GM18909 (cell line): ENCODE data around the gene HSF4.

Experiments
- ATAC-seq: cut with Tn5 transposase; IDR thresholded peaks from one replicate; pipeline ENCODE4 v1.9.1; 2021; ENCODE audit warnings: mild to moderate bottlenecking; ENCODE audit not compliant: unreplicated experiment, poor library complexity

Gene HSF4

DNA sequence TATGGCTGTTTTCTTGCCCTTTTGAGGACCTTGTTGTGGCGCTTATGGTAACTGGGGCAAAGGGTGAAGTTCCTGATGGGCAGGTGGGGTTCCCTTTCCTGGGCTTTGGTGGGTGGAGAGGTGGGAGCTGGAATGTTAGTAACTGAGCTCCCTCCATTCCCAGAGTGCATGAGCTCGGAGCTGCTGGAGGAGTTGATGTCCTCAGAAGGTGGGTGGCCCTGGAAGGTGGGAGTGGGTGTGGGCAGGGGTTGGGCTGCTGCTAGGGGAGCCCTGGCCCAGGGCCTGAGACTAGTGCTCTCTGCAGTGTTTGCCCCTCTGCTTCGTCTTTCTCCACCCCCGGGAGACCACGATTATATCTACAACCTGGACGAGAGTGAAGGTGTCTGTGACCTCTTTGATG lies 33.2 kb downstream of the HSF4 start:
- ATAC-seq = no peak

DNA sequence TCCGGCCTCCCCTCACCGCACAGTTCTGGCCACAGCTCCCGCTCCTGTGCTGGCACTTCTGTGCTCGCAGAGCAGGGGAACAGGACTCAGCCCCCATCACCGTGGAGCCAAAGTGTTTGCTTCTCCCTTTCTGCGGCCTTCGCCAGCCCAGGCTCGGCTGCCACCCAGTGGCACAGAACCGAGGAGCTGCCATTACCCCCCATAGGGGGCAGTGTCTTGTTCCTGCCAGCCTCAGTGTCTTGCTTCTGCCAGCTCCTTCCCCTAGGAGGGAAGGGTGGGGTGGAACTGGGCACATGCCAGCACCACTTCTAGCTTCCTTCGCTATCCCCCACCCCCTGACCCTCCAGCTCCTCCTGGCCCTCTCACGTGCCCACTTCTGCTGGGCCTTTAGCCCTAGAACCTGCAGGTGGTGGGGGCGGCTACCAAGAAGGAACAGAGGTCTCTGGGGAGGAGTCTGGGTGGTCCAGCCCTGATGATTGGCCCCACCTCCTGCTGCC lies 33.7 kb downstream of the HSF4 start:
- no peak for ATAC-seq

DNA sequence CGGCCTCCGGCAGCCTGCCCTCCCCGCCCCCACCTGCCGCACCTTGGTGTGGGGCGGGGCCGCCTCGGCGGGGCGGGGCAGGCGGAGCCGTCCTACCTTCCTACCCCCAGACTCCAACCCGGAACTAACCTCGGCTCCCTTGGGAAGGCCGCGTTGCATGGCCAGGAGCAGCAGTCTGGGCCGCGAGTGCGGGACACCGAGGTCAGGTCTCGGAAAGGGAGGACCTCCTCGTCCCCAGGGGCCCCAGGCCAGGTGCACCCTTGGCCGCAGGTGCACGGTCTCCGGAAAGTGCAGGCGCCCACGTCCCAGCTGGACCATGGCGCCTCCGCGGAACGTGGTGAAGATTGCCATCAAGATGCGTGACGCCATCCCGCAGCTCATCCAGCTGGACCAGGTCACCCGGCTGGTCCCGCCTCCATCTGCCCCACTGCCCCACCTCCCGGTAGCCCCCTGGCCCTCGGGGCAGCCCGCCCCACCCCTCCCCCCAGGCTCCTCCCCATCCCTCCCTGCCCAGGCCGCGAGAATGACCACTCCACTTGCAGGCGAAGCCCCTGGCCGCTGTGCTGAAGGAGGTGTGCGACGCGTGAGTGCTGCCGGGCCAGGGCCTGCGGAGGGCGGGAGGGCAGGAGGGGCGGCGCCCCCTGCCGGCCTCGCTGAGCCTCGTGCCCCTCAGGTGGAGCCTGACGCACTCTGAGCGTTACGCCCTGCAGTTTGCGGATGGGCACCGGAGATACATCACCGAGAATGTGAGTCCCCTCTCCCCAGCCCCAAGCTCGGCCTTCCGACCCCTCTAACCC lies 34.7 kb downstream of the HSF4 start, which contains the start of gene ELMO3:
TSS of gene ELMO3 (plus strand) at position 121 of the 797 bp plus-strand sequence. CDS start at position 317, 196 bp downstream.
- no peak for ATAC-seq

DNA sequence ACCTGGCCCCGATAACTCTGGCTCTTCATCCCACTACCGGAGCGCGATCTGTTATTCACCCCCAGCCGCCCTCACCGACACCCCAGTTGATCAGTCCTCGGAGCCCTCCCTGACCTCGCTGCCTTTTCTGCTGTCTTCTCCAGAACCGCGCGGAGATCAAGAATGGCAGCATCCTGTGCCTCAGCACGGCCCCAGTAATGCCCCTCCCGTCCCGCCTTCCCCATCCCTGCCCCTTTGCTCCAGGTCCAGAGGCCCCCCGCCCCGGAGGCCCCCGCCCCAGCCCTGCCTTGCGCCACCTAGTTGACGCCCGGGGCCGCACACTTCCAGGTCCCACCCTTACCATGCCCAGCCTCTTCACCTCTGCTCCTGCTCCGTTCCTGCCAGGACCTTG lies 35.3 kb downstream of the HSF4 start:
- ATAC-seq = no peak

DNA sequence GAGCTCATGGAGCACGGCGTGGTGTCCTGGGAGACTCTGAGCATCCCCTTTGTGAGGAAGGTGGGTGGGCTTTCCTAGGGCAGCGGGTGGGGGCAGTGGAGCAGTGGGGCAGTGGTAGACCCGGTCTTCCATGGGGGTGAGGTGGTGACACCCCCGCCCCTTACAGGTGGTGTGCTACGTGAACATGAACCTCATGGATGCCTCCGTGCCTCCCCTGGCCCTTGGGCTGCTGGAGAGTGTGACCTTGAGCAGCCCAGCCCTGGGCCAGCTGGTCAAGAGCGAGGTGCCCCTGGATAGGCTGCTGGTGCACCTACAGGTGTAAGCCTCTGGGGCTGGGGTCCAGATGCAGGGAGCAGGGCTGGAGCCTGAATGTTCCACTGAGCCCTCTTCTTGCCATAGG lies 35.9 kb downstream of the HSF4 start:
- ATAC-seq = no peak

DNA sequence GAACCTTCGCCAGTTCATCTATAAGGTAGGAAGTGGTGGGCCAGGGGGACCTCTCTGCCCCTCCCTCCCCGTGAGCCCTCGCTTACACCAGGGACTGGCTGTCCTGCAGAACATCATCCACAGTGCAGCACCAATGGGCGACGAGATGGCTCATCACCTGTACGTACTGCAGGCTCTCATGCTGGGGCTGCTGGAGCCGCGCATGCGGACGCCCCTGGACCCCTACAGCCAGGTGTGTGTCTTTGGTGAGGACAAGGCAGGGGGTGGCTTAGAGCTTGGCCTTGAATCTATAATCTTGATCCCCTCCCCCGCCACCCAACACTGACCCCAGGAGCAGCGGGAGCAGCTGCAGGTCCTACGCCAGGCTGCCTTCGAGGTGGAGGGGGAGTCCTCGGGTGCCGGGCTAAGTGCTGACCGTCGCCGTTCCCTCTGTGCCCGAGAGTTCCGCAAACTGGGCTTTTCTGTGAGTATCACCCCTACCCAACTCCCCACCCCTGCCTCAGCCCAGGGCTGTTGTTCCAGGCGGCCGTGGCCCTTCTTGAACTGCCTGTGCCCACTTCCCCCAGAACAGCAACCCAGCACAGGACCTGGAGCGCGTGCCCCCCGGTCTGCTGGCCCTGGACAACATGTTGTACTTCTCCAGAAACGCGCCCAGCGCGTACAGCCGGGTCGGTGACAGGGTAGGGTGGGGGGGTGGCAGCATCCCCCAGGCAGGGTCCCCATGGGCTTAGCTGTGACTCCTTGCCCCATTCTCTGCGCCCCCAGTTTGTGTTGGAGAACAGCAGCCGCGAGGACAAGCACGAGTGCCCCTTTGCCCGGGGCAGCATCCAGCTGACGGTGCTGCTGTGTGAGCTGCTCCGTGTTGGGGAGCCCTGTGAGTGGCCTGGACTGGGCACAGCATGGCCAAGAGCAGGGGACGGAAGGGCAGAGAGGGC lies 37.1 kb downstream of the HSF4 start:
- ATAC-seq = no peak

DNA sequence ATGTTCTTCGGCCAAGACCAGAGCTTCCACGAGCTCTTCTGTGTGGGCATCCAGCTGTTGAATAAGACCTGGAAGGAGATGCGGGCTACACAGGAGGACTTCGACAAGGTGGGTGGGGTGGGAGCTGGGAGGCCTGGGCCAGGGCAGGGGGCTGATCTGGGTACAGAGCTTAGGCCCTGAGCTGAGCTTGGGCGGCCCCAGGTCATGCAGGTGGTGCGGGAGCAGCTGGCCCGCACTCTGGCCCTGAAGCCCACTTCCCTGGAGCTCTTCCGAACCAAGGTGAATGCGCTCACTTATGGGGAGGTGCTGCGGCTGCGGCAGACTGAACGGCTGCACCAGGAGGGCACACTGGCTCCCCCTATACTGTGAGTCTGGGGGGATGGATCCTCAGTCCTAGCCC lies 37.9 kb downstream of the HSF4 start:
- ATAC-seq = no peak

DNA sequence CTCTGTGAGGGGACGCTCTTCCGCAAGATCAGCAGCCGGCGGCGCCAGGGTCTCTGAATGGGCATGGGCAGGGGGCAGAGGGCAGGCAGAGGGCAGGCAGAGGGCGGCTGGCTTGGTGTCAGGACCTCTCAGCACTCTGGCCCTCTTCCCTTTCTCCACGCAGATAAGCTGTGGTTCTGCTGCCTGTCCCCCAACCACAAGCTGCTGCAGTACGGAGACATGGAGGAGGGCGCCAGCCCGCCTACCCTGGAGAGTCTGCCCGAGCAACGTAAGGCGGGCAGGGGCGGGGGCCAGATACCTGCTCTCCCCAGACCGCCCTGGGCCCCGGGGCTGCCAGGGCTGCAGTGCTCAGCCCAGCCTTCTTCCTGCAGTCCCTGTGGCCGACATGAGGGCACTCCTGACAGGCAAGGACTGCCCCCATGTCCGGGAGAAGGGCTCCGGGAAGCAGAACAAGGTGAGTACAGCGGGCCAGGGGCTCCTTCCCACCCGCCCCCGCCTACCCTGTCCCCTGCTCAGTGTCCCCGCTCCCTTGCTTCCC lies 38.5 kb downstream of the HSF4 start:
- no peak for ATAC-seq

DNA sequence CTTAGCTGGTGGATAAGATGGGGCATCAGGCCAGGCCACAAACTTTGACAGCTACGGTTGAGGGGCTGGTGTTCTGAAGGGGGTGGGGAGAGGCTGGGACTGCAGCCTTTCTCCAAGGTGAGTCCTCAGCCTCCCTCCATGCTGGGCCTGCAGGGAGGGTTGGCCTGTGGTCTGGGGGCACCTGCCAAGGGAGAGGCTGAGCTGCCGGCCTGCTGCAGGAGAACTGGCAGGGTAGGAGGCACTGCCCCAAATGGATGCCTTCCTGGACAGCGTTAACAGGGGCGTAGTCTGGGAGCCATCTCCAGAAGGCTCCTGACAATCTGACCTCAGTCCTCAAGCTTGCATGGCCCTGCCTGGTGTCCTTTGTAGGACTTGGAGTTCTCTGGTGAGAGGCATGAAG lies 39.5 kb downstream of the HSF4 start:
- ATAC-seq = no peak

DNA sequence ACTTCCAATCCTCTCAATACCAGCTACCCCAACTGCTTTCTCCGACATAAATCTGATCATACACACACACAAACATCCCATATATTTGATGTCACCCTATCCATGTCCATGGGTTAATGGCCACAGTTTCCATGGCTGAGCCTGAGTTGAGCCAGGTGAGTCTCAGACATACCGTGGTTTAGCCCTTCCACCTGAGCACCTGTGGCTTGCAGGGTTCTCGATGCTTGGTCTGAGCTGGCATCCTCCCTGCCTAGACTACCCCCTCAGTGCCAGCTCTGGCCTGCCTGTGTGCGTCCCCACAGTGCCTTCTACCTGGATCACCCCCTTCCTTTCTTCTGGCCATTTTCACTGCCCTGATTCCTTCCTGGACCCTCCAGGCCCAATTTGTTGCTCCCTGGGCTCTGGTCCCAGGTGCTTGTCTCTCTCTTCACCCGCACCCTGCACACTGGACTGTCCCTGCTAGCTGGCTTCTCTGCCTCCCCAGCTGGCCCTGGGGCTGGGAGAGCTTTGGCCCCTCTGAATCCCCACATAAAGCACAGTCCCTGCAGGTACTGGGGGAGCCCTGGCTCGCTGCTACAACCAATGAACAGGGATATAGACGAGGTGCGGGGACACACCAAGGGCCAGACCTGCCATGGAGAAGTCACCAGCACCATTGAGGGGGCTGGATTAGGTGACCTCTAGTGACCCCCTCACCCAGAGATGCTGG lies 41.7 kb downstream of the HSF4 start:
- no peak for ATAC-seq

DNA sequence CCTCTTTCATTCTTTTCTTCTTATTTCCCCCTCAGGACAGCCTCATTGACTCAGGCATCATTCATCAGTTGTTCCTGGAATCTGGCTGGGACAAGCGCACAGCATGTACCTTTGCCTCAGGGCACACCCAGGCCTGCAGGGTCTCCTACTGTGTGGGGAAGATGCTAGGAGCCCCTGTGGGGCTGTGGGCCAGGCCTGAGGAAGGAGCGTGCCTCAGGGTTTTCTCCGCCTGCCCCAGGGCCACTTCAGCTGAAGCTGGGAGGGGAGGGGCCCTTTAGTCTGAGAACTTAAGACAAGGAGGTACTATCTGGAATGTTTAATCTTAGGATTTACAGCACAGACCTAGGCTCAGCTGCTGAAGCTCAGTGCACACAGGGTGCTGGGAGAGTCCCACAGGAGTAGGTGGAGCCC lies 42.3 kb downstream of the HSF4 start:
- ATAC-seq = no peak

DNA sequence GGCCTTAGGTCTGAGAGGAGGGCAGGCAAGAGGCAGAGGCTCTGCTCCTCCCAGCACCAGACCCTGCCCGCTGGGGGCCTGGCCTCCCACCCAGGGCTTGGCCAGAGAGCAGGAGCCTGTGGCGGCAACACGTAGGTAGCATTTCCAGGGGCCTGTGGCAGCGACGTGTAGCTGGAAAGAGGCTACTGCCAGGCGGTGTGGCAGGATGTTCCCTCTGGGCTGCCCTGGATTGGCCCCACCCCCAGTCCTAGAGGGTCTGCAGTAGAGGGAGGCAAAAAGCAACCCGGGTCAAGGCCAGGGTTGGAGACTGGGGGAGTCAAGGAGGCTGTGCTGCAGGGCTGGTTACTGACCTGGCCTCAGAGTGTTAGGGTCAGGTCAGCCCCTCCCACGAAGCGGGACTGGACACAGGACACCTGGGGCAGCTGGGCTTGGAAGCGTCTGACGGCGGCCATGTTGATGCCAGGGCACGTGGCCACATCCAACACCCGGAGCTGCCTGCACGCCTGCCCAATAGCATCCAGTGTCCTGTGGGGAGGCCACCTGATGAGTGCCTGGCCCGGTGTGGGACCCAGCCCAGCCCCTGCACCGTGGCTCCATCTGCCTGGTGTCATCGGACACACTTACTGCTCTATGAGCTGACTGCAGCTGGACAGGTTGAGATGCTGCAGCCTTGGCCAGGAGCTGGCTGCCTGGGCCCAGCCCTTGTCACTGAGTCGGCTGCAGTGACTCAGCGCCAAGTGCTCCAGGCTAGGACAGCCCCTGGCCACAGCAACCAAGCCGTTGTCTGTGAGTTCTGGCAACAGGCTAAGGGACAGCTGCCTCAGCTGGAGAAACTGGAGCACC lies 42.9 kb downstream of the HSF4 start:
- no peak for ATAC-seq

DNA sequence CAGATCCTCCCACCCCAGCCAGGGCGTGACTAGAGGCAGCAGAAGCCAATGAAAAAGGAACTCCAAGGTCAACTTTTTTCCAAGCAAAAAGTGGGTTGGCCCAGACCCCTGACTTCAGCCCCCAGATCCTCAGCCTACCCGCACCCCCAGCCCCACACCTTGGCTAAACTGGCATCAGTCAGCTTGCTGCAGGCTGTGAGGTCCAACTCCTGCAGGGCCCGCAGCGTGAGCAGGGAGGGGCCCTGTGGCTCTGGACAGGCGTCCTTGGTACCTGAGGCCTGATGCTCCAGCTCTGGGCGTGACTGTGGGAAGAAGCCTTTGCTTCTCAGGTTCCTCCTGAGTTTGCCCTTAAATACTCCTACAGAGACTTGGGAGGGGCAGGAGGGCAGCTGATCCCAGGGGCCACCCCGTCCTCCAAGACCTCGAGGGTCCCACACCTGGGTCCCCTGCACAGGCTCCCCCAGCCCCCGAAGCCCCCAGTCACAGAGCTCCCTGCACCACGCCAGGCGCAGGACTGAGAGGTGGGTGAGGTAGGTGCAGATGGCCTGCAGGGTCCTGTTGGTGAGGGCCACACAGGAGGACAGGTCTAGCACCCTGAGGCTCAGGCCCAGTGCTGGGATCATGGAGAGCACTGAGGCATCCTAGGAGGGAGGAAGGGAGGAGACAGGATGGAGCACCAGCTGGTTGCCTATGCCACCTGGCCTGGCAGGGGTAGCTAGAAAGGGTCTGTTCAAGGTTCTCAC lies 43.8 kb downstream of the HSF4 start:
- no peak for ATAC-seq

DNA sequence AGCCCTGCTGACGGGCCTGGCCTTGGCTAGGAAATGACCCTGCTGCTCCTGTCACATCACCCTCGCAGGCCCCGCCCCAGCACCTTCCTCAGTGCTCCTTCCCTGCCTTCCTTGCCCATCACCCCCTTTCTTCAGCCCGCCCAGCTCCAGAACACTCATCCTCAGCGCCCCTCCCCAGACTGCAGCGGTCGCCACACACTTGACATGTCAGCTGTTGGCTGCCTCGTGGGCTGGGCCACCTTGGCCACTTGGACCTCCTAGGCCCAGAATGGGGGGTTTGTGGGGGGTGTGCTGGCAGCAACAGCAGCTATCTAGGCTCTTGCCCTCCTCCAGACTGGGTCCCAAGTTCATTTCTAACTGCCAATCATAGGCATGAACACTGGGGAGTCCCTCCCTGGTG lies 45.0 kb downstream of the HSF4 start:
- no peak for ATAC-seq

DNA sequence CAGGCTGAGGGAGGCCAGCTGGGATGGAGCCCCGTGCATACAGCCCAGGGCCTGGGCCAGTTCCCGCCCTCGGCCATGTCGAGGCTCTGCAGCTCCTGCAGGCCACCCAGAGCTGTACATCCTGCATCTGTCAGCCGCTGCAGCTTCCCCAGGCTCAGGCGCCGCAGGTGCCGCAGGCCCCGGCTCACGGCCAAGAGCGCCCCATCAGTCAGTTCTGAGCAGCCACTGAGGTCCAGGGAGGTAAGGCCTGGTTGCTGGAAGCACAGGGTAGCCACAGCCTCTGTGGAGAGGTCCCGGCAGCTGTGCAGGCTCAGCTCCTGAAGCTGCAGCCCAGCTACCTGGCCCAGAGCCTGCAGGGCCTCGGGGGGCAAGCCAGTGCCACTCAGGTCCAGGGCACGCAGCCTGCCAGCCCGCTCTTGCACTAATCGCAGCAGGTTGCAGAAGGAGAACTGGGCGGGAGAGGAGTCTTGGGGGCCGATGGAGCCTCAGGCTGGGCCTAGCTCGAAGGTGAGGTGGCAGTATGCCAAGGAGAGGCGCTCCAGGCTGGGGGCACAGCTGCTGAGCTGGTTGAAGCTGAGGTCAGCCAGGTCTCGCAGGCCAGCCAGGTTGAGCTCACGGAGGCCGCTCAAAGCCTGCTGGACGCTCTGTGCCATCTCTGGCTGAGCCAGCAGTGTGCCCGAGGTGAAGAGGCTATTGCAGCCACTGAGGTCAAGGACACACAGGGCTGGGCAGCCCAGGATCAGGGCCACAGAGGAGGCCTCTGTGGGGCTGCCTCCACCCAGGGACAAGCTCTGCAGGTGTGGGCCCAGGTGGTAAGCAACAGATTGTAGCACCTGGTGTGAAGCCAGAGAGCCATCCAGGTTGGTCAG lies 45.8 kb downstream of the HSF4 start:
- no peak for ATAC-seq

DNA sequence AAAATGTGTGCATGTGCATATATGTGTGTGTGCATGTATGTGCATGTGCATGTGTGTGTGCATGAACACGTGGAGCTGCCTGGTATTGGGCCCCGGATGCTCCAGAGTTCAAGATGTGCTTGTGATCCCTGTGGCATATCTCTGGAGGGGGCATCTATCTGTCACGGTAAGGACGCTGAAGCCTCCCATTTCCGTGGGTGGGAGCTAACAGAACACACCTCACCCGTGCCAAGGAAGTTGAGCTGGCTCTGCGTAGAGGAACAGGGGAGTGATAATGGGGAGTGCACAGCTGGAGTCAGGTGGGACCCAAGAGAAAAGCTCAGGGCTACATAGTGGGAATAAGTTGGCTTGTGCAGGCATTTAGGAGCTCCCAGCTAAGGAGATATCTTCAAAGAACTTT lies 47.1 kb downstream of the HSF4 start:
- no peak for ATAC-seq

DNA sequence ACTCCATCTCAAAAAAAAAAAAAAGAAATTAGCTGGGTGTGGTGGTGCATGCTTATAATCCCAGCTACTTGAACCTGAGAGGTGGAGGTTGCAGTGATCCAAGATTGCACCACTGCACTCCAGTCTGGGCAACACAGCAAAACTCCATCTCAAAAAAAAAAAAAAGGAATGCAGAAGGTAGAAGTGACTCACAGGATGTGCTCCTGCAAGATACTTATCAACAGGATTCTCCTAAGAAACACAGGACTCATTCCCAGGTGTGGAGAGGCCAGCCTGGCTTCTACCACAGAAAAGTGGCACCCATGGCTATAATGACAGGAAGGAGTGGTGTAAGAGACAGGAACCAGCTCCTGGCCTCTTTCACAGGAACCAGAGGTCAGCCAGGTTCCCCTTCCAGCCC lies 48.2 kb downstream of the HSF4 start:
- no peak for ATAC-seq
